B cell (primary cell): ENCODE measurements around the gene MED23.

ENCODE experiments used
- EZH2 ChIP-seq: IDR thresholded peaks from 2 replicates; pipeline ENCODE4 v1.6.1; 2012; ENCODE audit warnings: borderline replicate concordance, low read depth, mild to moderate bottlenecking, moderate library complexity, low read length; ENCODE audit not compliant: insufficient read depth, poor library complexity, severe bottlenecking
- TF ChIP-seq, protein P1 (sequence below): fragments of 200-600 bp; IDR thresholded peaks from one replicate; pipeline ENCODE4 v1.8.0; 2022; ENCODE audit warnings: antibody characterized with exemption, mild to moderate bottlenecking

DNA sequence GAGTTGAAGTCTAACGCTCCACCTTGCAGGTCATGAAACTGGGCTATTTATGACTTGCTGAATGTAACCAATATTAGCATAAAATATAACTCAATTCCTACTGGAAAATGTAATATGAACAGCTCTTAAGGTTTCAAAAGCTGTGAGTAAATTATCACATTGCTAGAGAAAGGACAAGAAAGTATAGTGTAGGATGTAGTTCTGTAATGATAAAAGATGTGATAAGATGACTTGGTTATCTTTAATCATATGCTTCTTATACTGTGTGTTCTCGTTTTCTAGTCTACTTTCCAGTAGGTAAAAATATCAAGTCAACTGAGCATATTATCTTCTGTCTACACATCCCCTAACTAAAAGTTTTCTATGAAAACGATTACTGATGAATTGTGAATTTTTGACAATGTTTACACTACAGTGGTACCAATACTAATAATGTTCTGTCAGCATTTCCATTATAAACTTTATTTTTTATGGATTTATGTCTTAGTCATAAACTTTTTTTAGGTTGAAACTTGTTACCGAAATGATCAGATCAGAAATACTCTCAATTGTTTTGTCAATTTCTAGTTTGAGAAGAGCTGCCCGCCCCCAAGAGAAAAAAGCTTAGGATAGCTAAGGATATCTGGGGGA is 14.6 kb downstream of the MED23 start:
- TF ChIP-seq, protein P1, sequence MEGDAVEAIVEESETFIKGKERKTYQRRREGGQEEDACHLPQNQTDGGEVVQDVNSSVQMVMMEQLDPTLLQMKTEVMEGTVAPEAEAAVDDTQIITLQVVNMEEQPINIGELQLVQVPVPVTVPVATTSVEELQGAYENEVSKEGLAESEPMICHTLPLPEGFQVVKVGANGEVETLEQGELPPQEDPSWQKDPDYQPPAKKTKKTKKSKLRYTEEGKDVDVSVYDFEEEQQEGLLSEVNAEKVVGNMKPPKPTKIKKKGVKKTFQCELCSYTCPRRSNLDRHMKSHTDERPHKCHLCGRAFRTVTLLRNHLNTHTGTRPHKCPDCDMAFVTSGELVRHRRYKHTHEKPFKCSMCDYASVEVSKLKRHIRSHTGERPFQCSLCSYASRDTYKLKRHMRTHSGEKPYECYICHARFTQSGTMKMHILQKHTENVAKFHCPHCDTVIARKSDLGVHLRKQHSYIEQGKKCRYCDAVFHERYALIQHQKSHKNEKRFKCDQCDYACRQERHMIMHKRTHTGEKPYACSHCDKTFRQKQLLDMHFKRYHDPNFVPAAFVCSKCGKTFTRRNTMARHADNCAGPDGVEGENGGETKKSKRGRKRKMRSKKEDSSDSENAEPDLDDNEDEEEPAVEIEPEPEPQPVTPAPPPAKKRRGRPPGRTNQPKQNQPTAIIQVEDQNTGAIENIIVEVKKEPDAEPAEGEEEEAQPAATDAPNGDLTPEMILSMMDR: no peak
- no peak for TF ChIP-seq EZH2
